SK-N-SH (cell line): ENCODE data around the gene TCFL5. TPM values are rescaled to one million over a fixed set of nuclear protein-coding genes. Genes with fewer than 3 reads are reported as not detected.

Experiments used
- CTCF ChIA-PET: fragments of 300-600, 350-600 bp; formaldehyde crosslinking; extraction: SDS; loops from one replicate; lab custom pipeline; 2021; lab: Yijun Ruan, JAX
- POLR2A ChIA-PET: fragments of 350-600 bp; sonication (Branson Sonifier 250); formaldehyde crosslinking; extraction: SDS; loops from one replicate; lab custom pipeline; 2020; ENCODE audit warnings: antibody characterized with exemption, inconsistent platforms; lab: Yijun Ruan, JAX
- DNase-seq: peaks from one replicate; pipeline ENCODE4 v3.0.0; 2012
- H2AFZ ChIP-seq: fragments of 200-600 bp; sonication (generic); 2 replicates; pipeline ENCODE4 v1.8.1; 2016; ENCODE audit warnings: antibody characterized with exemption, mild to moderate bottlenecking, low read depth
- H3F3A ChIP-seq: fragments of 200-600 bp; sonication (generic); replicated peaks from 2 replicates; pipeline ENCODE3; 2016; ENCODE audit warnings: antibody characterized with exemption, mild to moderate bottlenecking; ENCODE audit not compliant: insufficient read depth
- H3K27ac ChIP-seq, 2 experiments: fragments of 200-500 bp in 1 of 2; fragments of 200-600 bp in 1 of 2; sonication (Bioruptor generic) in 1 of 2; sonication (generic), shearing (Covaris generic) in 1 of 2; 2 replicates each; pipeline versions ENCODE4 v1.5.1 to v1.6.1; 2014 to 2016; ENCODE audit warnings: low read depth in 2 of 2, inconsistent platforms in 1 of 2, low read length in 1 of 2, mild to moderate bottlenecking in 1 of 2, mixed read lengths in 1 of 2
- H3K27me3 ChIP-seq: fragments of 200-600 bp; sonication (generic), shearing (Covaris generic); 2 replicates; pipeline ENCODE4 v1.6.1; 2016; ENCODE audit warnings: mixed run types; ENCODE audit not compliant: insufficient read depth
- H3K36me3 ChIP-seq, 2 experiments: fragments of 200-500 bp in 1 of 2; fragments of 200-600 bp in 1 of 2; sonication (Bioruptor generic) in 1 of 2; sonication (generic) in 1 of 2; replicated peaks in 1 of 2; 2 replicates each; pipeline versions ENCODE3 to v1.5.1; 2014 to 2016; ENCODE audit warnings: low read length in 1 of 2, mild to moderate bottlenecking in 1 of 2; ENCODE audit not compliant: insufficient read depth in 2 of 2, control insufficient read depth in 1 of 2
- H3K4me1 ChIP-seq, 2 experiments: fragments of 200-500 bp in 1 of 2; fragments of 200-600 bp in 1 of 2; sonication (Bioruptor generic) in 1 of 2; sonication (generic), shearing (Covaris generic) in 1 of 2; 2 replicates each; pipeline versions ENCODE4 v1.5.1 to v1.6.1; 2014 to 2016; ENCODE audit warnings: low read depth in 1 of 2, low read length in 1 of 2, mixed run types in 1 of 2; ENCODE audit not compliant: insufficient read depth in 2 of 2, control insufficient read depth in 1 of 2
- H3K4me2 ChIP-seq: fragments of 200-600 bp; sonication (generic), shearing (Covaris generic); 2 replicates; pipeline ENCODE4 v1.6.1; 2017; ENCODE audit warnings: mixed run types
- H3K4me3 ChIP-seq, 2 experiments: fragments of 200-500 bp in 1 of 2; fragments of 200-600 bp in 1 of 2; sonication (Bioruptor generic) in 1 of 2; sonication (generic), shearing (Covaris generic) in 1 of 2; 2 replicates each; pipeline versions ENCODE4 v1.5.1 to v1.8.1; 2014 to 2016; ENCODE audit warnings: low read depth in 2 of 2, inconsistent platforms in 1 of 2, low read length in 1 of 2, mild to moderate bottlenecking in 1 of 2, mixed read lengths in 1 of 2, moderate library complexity in 1 of 2
- H3K79me2 ChIP-seq: fragments of 200-600 bp; sonication (generic); 2 replicates; pipeline ENCODE4 v1.8.1; 2017; ENCODE audit warnings: mild to moderate bottlenecking; ENCODE audit not compliant: insufficient read depth
- H3K9ac ChIP-seq: fragments of 200-600 bp; sonication (generic); 2 replicates; pipeline ENCODE4 v1.6.1; 2017; ENCODE audit warnings: mixed run types
- H3K9me2 ChIP-seq: fragments of 200-600 bp; sonication (generic); 2 replicates; pipeline ENCODE4 v1.6.1; 2017; ENCODE audit warnings: mixed run types
- H3K9me3 ChIP-seq: fragments of 200-600 bp; sonication (generic); 2 replicates; pipeline ENCODE4 v1.6.1; 2017; ENCODE audit warnings: mixed run types, mild to moderate bottlenecking, moderate library complexity
- H4K20me1 ChIP-seq: fragments of 200-600 bp; sonication (generic); 2 replicates; pipeline ENCODE4 v1.6.1; 2017; ENCODE audit warnings: mild to moderate bottlenecking, mixed run types; ENCODE audit not compliant: insufficient read depth
- CHD2 ChIP-seq: fragments of 150-350 bp; IDR thresholded peaks from 2 replicates; pipeline ENCODE4 v1.6.1; 2018; ENCODE audit warnings: low read length; ENCODE audit not compliant: partially characterized antibody
- EP300 ChIP-seq, 2 experiments: IDR thresholded peaks; 2 replicates each; pipeline versions ENCODE4 v1.4.0 to v1.6.1; 2012; ENCODE audit warnings: borderline replicate concordance in 1 of 2, low read depth in 1 of 2, low read length in 1 of 2
- FOSL2 ChIP-seq: IDR thresholded peaks from 2 replicates; pipeline ENCODE4 v1.4.0; 2012; ENCODE audit warnings: low read depth, mild to moderate bottlenecking, moderate library complexity, borderline replicate concordance
- FOXM1 ChIP-seq: IDR thresholded peaks from 2 replicates; pipeline ENCODE4 v1.4.0; 2012; ENCODE audit warnings: low read depth, mild to moderate bottlenecking
- GABPA ChIP-seq: IDR thresholded peaks from 2 replicates; pipeline ENCODE4 v1.4.0; 2012; ENCODE audit warnings: low read depth, mild to moderate bottlenecking
- IRF3 ChIP-seq: fragments of 150-350 bp; IDR thresholded peaks from 2 replicates; pipeline ENCODE4 v1.6.1; 2016; ENCODE audit warnings: mild to moderate bottlenecking, low read depth, low read length
- MAX ChIP-seq: IDR thresholded peaks from 2 replicates; pipeline ENCODE4 v1.4.0; 2012; ENCODE audit warnings: low read depth
- MEF2A ChIP-seq: IDR thresholded peaks from 2 replicates; pipeline ENCODE4 v1.4.0; 2012; ENCODE audit warnings: low read depth, borderline replicate concordance
- MXI1 ChIP-seq: IDR thresholded peaks from 2 replicates; pipeline ENCODE4 v1.6.1; 2012; ENCODE audit warnings: mild to moderate bottlenecking, low read depth, low read length, improper control_type of control experiment
- NFIC ChIP-seq: IDR thresholded peaks from 2 replicates; pipeline ENCODE4 v1.4.0; 2012; ENCODE audit warnings: borderline replicate concordance
- REST ChIP-seq: IDR thresholded peaks from 2 replicates; pipeline ENCODE4 v1.6.1; 2012; ENCODE audit warnings: mild to moderate bottlenecking, low read depth, low read length, moderate library complexity
- RFX5 ChIP-seq: IDR thresholded peaks from 2 replicates; pipeline ENCODE4 v1.6.1; 2012; ENCODE audit warnings: mild to moderate bottlenecking, improper control_type of control experiment, low read length
- RXRA ChIP-seq: IDR thresholded peaks from 2 replicates; pipeline ENCODE4 v1.4.0; 2012; ENCODE audit warnings: low read depth, mild to moderate bottlenecking, borderline replicate concordance
- WGBS: methylation state at CpG from one replicate; pipeline ENCODE4 v1.1.6; 2017; ENCODE audit warnings: low lambda C conversion rate; 5-methylcytosine and 5-hydroxymethylcytosine counted together
- polyA plus RNA-seq, 3 experiments: library from polyadenylated mRNA; depleted of rRNA; stranded (reverse); fragments of >200 nt; gene quantifications; 2 replicates each; pipeline ENCODE4 v1.2.3, GENCODE V29; 2012

Gene TCFL5
- polyA plus RNA-seq, 1 of the 3 experiments (the other 2 are of a cell fraction): 10.1 TPM

GRCh38 chr20:62819494-62820174 lies 42.0 kb downstream of the TCFL5 start:
- H3K79me2 ChIP-seq: no peaks in the 10 kb centered on the region
- H3K36me3 ChIP-seq: no peaks in the 10 kb centered on the region
- H3F3A ChIP-seq: peaks cover 8% of the 10 kb centered on the region
- no peak overlapping the region for H3K4me3 ChIP-seq
- H3K9ac ChIP-seq: no peak overlapping the region
- ChIA-PET CTCF (interaction anchor here (1.1 to 3.9 kb wide), 3 partner anchors 11 to 189 kb away, joined by 3 to 27 read pairs (median 4); no protein-coding TSS in a partner anchor), POLR2A (interaction anchor here (0.9 kb wide), 1 partner anchor 15 kb away, joined by 3 read pairs; the partner anchor contains the start of gene OGFR)
- 62% methylated on average over 4 of the region's 16 CpGs for WGBS
- H3K4me1 ChIP-seq: peaks cover 21 to 74% of the 10 kb centered on the region in 2 experiments; a peak in 3 of 4 replicates
- no peaks in the 10 kb centered on the region for H4K20me1 ChIP-seq
- 0 out of 2 replicates have a peak overlapping the region, but pooled peaks have one; percentile 35 for H2AFZ ChIP-seq
- peak; percentile 61; the same call in 1 of the 2 replicates for TF ChIP-seq REST
- no peak for TF ChIP-seq FOXM1
- no peaks in the 10 kb centered on the region for H3K9me3 ChIP-seq
- H3K27me3 ChIP-seq: no peaks in the 10 kb centered on the region
- no peak overlapping the region; the same call in 1 of the 2 replicates for H3K4me2 ChIP-seq
- peak overlapping the region in 1 of 2 experiments; percentile 90; a peak in 2 of 4 replicates for H3K27ac ChIP-seq
- H3K9me2 ChIP-seq: no peaks in the 10 kb centered on the region
- no peak for DNase-seq

- H3K27me3 ChIP-seq: no peaks in the 10 kb centered on the region
- no peaks in the 10 kb centered on the region for H3K9me3 ChIP-seq
- H3K4me3 ChIP-seq: no peak overlapping the region
- 33% methylated on average over 13 of the region's 25 CpGs for WGBS
- no peaks in the 10 kb centered on the region for H3K79me2 ChIP-seq
- H3K9ac ChIP-seq: no peak overlapping the region
- no peaks in the 10 kb centered on the region for H3K9me2 ChIP-seq
- H3K4me2 ChIP-seq: peak overlapping the region; percentile 46; the same call in 1 of the 2 replicates
- H3K27ac ChIP-seq: peak overlapping the region in 1 of 2 experiments; percentile 90; a peak in 2 of 4 replicates
- CTCF ChIA-PET: interaction anchor here (1.1 to 3.9 kb wide), 5 partner anchors 11 to 190 kb away, joined by 3 to 27 read pairs (median 4); no protein-coding TSS in a partner anchor
- DNase-seq: peak; percentile 92
- peaks cover 8% of the 10 kb centered on the region for H3F3A ChIP-seq
- peaks cover 17 to 73% of the 10 kb centered on the region in 2 experiments; a peak in 3 of 4 replicates for H3K4me1 ChIP-seq
- peak overlapping the region; percentile 76; the same call in 1 of the 2 replicates for H2AFZ ChIP-seq
- POLR2A ChIA-PET: interaction anchor here (0.9 kb wide), 1 partner anchor 14 kb away, joined by 3 read pairs; the partner anchor contains the start of gene OGFR
- peaks cover 0 to 4% of the 10 kb centered on the region in 2 experiments for H3K36me3 ChIP-seq
- 0 out of 2 replicates have a peak, but pooled peaks cover 2% of the 10 kb centered on the region for H4K20me1 ChIP-seq
- no peak for TF ChIP-seq IRF3
- TF ChIP-seq REST: no peak
- no peak for TF ChIP-seq CHD2
- peak; percentile 73 for TF ChIP-seq NFIC
- TF ChIP-seq RFX5: no peak
- TF ChIP-seq MXI1: no peak
- TF ChIP-seq MAX: 0 out of 2 replicates have a peak, but pooled peaks have one; percentile 28
- no peak for TF ChIP-seq RXRA
- 0 out of 4 replicates have a peak, but pooled peaks of 1 of the 2 experiments have one; percentile 30 for TF ChIP-seq EP300 (IDR thresholded peaks at IDR 0.05; ENCODE audit: borderline replicate concordance in 1 of 2, low read depth in 1 of 2, low read length in 1 of 2)
- TF ChIP-seq MEF2A: no peak
- no peak for TF ChIP-seq FOSL2
- TF ChIP-seq GABPA: no peak
Measured at GRCh38 chr20:62818592-62819493, 42.8 kb downstream of the TCFL5 start.
